HG02981 (cell line): ENCODE data around the gene PEX14.

Experiments used
- ATAC-seq: cut with Tn5 transposase; IDR thresholded peaks from one replicate; pipeline ENCODE4 v1.9.1; 2021; ENCODE audit warnings: mild to moderate bottlenecking, moderate library complexity; ENCODE audit not compliant: unreplicated experiment

Gene PEX14

DNA sequence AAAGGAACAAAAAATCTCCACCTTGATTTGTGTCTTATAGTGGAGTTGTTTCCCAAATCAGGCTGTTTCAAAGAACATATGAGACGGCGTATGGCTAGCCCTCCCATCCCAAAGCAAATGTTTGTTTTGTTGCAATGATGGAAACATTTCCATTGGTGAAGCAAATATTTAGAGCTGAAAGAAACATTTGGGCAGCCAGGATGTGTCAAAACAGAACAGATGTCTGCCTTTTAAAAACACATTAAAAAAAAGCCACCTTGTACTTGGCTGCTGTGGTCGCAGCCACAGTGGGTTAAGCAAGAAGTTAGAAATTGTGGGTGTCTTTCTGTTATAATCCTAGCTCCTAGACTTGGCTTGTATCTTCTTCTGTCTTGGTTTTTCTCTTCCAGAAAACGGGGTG, 116.3 kb downstream of the PEX14 start:
- no peak for ATAC-seq

DNA sequence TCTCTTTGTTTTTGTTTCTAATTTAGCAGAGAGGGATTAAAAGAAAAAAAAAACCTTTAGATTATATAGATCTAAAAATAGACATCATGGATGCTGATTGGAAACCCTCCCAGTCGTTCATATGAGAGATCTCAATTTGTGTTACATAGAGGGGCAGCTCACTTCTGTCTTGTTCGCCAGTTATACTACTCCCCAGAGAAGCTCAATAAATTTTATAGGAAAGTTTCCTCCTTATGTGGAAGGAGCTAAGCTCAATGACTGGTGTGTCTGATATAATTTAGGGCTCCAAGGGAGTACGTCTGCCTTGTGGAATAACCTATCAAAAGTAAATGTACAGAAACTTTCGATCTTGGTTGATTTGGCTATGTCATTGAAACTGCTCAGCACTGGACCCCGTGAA, 117.6 kb downstream of the PEX14 start:
- no peak for ATAC-seq

DNA sequence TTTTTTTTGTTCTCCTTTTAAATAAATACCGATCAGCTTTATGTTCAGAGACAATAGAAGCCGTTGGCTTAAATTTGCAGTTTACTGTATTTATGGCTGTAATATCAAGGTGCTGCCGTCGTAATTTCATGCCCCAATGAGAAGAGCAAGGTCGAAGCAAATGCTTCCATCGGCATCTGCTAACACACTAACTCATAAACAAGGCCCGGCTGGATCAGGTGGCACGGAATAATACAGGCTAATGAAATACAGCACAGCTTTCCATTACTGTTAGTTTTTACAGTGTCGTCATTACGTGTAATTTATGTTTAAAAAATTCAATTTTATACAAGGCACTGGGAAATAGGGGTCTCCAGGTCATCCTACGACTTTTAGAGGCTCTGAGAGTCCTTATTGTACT, 119.0 kb downstream of the PEX14 start:
- ATAC-seq = no peak

GRCh38 chr1:10594595-10595223, 120.0 kb downstream of the PEX14 start:
- ATAC-seq = no peak

GRCh38 chr1:10596780-10597179, 122.0 kb downstream of the PEX14 start:
- no peak for ATAC-seq

GRCh38 chr1:10597492-10598388, 123.0 kb downstream of the PEX14 start:
- no peak for ATAC-seq

- no peak for ATAC-seq
Measured at GRCh38 chr1:10598389-10598702, 123.6 kb downstream of the PEX14 start.

- ATAC-seq = no peak
Measured at GRCh38 chr1:10599194-10599861, 124.6 kb downstream of the PEX14 start.

DNA sequence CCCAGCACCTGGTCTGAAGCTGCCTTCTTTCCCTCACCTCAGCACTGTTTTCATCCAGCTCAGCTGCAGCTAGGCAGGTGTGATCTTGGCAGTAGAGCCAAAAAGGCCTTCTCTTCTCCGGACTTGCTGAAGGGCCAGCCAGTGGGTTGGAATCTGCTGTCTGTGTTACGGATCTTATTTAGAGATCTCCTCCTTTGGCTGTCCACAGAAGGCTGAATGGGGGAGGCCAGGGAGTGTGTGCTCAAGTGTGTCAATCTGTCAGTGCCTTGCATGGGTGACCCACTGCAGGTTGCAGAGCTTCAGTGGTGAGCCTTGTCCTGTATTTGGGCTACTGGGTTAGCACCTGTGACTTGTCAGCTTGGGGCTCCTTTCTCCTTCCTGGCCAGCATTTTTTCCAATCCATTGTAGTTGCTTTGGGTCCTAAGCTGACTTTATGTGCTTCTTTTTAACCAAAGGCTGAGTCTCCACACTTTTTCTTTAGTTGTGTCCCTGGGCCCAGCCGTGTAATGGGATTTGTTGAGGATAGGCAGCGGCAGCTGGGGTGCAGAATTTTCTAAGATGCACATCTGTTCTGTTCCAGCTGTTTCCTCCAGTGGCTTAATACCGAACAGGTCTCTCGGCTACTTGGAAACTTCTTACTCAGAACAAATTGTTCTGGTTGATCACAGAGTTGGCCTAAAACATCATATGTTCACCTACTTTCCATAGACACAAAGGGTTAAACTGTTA, 126.8 kb downstream of the PEX14 start:
- ATAC-seq = no peak

GRCh38 chr1:10602936-10603335, 128.2 kb downstream of the PEX14 start:
- no peak for ATAC-seq

DNA sequence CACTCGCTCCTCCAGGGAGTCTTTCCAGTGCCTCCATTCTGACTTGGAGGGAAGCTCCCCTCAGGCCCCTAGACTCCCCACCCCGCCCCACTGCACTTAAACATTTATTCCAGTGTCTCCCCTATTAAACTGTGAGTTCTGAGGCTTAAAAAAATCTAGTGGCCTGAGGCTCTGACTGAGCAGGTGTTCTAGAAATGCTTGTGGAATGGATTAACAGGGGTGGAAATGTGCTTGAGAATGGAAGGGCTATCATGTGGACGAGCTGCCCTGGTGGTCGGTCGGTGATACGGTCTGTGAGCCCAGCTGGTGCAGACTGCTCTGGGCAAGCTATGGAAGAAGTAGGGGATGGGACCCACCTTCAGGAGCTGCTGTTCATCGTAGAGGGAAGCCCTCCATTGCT, 130.2 kb downstream of the PEX14 start:
- no peak for ATAC-seq

DNA sequence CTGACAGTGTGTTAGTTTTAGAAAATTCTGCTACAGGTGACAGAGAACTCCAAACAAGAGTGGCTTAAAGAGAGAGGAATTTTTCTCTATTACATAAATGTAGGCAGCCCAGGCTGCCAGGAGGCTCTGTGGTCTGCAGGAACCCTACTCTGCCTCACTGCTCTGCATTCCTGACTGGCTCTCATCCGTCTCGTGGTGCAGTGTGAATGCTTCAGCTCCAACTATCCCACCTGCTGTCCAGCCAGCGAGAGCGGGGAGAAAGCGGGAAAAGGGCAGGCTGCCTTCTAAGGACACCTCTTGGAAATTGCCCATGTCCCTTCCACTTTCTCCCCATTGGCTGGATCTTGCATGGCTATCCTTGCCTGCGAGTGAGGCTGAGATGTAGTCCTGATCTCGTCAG, 131.3 kb downstream of the PEX14 start:
- no peak for ATAC-seq

GRCh38 chr1:10607228-10607627, 132.5 kb downstream of the PEX14 start:
- ATAC-seq = no peak

DNA sequence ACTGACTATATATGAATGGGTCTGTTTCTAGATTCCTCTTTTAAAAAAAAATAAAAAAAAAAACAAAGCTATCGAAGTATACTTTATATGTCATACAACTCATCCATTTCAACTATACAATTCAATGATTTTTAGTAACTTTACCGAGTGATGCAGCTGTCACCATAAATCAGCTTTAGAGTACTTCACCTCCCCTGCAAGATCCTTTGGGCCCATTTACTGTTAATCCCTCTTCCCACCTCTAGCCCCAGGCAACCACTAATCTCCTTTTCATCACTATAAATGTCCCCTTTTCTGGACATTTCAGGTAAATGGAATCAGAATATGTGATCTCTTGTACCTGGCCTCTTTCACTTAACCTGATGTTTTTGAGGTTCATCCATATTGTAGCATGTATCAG, 133.9 kb downstream of the PEX14 start:
- ATAC-seq = no peak

- no peak for ATAC-seq
Measured at GRCh38 chr1:10610901-10611600, 136.3 kb downstream of the PEX14 start.

- no peak for ATAC-seq
Measured at GRCh38 chr1:10612436-10613160, 137.8 kb downstream of the PEX14 start.

DNA sequence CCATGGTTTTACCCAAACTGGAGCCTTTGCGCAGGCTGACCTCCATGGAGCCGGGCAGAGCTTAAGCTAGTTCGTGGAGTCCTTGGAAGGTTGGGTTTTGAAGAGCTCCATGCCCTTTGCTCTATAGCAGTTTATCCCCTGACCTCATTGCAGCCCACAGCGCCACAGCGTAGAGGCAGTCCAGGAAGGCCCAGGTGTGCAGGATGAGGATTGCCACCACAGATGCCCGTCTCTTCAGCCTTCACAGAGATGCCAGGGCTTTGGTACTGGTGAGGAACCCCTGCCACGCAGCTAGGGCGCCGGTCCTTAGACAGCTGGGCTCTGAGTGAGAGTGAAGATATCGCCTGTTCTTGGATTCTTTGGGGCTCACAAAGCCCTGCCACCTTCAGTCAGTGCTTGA, 138.6 kb downstream of the PEX14 start:
- no peak for ATAC-seq

DNA sequence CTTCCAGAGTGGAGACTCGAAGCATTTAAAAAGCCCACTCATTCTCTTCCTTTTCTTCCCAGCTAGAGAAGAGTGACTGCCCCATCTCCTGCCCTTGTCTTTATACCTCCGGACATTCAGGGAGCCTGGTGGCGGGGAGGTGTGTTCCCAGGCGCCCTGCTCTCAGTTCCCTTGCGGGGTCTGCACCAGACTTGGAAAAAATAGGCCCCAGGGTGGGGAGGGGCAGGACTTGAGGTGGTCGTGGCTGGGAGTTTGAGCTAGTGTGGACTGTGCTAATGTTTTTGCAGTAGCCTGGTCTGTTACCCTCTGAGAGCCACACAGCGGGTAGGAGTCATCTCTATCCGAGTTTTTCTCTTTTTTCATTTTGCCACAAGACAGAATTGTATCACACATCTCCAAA, 139.1 kb downstream of the PEX14 start:
- no peak for ATAC-seq

GRCh38 chr1:10614377-10615225, 139.9 kb downstream of the PEX14 start:
- ATAC-seq = no peak
